Activated CD4-positive, alpha-beta T cell treated with anti-CD3 and anti-CD28 coated beads, Interleukin-2, amount 50 U/mL, for 48 hours (primary cell): ENCODE data around the gene GPR55.

Source experiments
- DNase-seq, 2 experiments: peaks; one replicate each; pipeline ENCODE4 v3.0.0-alpha.2; 2020

The GPR55 gene

DNA sequence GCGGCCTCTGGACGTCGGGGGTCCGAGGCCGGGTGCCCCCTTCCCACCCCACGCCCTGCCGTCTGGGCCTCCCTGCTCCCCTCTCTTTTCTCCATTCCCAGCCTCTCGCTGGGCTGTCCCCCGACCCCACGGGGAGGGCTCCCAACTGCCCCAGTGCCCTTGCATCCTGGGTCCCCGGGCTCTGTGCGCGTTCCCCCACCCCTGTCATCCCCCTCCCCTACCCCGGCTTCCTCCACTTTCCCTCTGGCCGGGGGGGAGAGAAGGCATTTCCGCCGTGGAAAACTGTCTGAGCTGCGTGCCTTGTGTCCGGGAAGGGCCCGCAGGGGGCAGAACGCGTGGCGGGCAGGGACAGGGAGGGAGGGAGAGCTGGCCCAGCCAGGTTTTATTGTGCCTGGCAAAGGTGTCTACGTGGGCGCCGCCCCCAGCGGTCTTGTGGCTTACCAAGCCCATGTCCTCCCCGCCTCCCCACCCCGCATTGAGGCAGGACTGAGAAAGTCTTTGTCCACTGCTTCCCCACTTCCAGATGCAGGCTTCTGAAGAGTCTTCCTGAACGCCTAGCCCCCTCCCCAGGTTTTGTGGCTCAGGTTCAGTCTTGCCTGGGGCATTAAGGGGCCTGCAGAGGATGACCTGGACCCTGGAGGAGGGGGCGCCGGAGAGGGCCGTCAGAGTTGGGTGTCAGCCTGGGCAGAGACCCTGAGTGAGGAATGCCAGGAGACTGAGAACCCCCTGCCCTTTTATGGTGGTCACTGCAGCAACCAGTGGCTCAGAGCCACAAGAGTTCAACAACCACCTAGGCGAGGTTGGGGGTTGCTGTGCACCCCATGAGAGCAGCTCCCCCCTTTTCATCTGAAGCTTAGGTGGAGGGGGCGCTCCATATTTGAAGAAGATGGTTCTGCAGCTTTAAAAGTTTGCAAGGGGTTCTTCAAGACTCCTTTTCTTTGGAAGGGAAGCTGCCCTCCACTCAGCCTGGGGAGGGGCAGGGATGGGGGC, 59.0 kb downstream of the GPR55 start:
- DNase-seq: no peak

- DNase-seq: no peak
These were observed 59.7 kb downstream of the GPR55 start for GRCh38 chr2:230865307-230865765.

- DNase-seq: peak; percentile 74 to 79
These were observed 60.3 kb downstream of the GPR55 start, which contains the start of gene ITM2C for GRCh38 chr2:230864605-230865306. ITM2C (plus strand) TSS chr2:230864942; CDS start chr2:230865026, 84 bp downstream.

DNA sequence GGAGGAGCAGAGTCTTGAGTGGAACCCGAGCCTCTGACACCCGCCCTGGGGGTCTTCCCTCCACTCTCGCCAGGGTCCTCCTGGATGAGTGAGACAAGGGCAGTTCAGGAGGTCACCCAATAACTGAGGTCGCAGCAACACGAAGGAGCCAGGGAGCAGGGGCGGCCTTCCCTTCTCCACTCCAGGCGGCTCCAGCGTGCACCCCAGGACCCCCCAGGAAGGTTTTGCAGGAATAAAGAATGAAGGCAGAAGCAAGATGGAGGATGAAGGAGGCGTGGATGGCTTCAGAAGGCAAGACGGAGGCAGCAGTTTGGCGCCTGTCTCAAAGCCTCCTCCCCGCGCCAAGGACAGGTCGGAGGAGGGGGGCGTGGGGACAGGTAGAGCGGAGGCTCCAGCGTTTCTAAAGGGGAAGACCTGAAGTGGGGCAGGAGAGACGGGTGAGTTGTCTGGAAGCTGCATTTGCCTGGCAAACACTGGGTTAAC, 60.9 kb downstream of the GPR55 start:
- DNase-seq: no peak

- DNase-seq: no peak
These were observed 61.5 kb downstream of the GPR55 start for GRCh38 chr2:230863442-230864121.

DNA sequence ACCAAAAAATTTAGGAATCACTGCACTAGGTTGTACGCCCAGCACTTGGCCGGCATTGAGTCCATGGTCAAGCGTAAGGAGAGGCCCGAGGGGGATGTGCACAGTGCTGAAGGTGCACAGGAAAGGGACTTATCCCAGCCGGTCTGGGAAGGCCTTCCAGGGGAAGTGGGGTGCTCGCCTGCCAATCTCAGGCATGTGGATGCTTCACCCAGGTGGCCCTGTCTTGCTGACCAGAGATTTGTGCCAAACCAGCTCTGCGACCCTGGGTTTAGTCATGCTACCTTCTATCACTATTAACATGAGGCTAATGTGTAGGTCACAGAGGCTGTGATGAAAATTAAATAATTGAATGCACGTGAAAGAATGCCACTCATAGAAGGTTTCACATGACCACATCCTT, 62.0 kb downstream of the GPR55 start:
- no peak for DNase-seq

GRCh38 chr2:230862292-230862691, 62.8 kb downstream of the GPR55 start:
- no peak for DNase-seq

GRCh38 chr2:230861552-230862255, 63.3 kb downstream of the GPR55 start:
- DNase-seq: no peak
